NCI-H774 (cell line): ENCODE measurements around the gene NPC1.
"Not testable (repeated sequence)": the region's sequence is repeated elsewhere in the genome, so short reads cannot be mapped to it uniquely, and the experiment has no call there.

ENCODE experiments used
- DNase-seq: peaks from one replicate; lab custom pipeline; 2025; lab: John Stamatoyannopoulos, UW

The NPC1 gene

DNA sequence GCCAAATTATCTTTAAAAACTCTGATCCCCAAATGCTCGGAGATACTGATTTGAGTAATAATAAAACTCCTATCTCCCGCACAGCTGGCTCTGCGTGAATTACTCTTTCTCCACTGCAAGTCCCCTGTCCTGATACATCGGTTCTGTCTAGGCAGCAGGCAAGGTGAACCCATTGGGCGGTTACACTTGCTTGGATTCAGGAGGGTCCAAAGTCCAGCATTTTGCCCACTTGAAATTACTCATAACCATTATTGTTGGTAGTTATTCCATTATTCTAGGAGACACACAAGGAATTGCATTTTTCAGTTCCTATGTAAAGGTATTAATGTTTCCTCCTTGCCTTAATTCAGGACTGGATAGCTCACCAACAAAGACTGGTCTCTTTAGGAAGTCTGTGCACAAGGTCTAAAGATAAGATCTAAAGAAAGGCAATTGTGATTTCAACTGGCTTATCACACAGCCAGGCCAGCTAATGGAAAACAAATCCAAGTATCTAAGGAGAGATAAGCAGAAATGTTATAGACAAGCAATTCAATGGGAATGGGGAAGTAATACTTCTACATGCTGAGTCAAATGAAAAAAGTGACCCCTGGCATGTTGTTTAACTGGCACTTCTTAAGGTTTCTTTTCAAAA lies 23.2 kb upstream of the NPC1 start:
- DNase-seq, result no peak

DNA sequence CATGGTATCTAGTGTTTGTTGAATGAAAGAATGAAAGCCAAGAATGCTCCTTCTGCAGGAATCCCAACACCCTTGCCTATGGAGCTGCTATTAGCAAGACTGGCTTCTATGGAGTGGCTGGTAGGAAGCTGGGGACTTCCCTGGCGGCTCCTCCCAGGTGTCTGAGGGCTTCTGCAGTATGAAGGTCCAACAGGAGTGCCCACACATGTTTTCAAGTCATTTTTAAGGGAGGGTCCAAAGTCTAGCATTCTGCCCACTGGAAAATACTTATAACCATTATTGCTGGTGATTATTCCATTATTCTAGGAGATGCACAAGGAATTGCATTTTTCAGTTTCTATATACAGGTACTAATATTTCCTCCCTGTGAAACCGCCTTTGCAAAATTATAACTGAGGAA lies 21.9 kb upstream of the NPC1 start:
- no peak for DNase-seq

DNA sequence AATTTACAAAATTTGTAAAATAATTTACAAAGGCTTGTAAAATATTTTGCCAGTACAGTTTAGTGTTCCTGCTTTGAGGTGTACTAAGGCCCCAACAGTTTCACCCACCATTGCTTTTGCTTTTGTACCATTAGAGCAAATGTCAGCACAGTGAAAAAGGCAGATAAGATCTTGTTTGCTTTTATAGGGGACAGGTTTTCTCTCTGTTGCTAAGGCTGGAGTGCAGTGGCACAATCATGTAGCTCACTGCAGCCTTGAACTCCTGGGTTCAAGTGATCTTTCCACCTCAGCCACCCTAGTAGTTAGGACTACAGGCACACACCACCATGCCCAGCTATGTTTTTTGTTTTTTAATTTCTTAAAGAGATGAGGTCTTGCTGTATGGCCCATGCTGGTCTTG lies 19.6 kb upstream of the NPC1 start:
- no peak for DNase-seq

DNA sequence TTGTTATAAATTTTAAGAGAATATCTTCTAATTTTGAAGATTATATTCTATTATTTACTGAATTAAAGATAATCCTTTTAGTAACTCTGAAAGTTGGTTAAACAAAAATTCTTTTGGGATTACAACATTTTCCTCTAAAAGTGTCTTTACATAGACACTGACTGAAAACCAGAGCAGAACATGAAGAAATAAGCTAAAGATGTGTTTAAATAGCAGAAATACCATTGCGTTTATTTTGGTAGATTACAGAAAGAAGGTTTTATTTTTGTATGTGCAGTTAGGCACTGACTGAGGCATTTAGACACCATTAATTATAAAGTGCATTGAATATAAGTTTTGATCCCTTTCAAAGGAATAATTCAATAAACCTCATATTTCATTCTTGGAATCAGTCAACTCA lies 13.5 kb upstream of the NPC1 start:
- no peak for DNase-seq

DNA sequence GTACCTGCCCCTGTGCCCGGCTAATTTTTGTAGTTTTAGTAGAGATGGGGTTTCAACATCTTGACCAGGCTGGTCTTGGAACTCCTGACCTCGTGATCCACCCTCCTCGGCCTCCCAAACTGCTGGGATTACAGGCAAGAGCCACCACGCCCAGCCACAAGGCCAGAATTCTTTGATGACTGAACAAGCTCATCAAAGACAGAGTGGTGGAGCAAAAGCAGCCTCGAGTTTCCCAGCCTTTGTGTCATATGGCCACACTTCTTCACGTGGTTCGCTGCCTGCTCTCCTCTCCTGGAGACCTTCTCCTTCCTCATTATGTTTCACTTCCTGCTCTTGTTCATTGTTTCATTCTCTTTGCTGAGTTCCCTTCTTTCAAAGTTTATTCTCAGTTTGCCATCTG lies 9.9 kb upstream of the NPC1 start:
- no peak for DNase-seq

DNA sequence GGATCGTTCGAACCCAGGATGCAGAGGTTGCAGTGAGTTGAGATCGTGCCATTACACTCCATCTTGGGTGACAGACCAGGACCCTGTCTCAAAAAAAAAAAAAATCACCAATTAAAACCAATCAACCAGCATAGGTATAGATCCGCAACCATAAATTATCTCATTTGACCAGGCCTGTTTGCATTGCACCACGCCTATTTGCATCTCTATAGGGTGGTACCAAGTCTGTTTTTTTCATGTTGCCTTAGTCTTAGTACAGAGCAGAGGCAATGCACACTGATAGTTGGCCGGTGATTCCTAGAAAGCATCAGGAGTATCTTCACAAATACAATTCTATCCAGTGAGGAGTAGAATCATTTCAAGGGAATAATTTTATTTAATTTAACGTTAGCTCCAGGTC lies 9.3 kb upstream of the NPC1 start:
- DNase-seq, result no peak

GRCh38 chr18:23593720-23594119 lies 7.4 kb upstream of the NPC1 start:
- no peak for DNase-seq

- DNase-seq, result no peak
These were observed 6.6 kb upstream of the NPC1 start for GRCh38 chr18:23592911-23593310.

- no peak for DNase-seq
These were observed 4.7 kb upstream of the NPC1 start for GRCh38 chr18:23591011-23591410.

DNA sequence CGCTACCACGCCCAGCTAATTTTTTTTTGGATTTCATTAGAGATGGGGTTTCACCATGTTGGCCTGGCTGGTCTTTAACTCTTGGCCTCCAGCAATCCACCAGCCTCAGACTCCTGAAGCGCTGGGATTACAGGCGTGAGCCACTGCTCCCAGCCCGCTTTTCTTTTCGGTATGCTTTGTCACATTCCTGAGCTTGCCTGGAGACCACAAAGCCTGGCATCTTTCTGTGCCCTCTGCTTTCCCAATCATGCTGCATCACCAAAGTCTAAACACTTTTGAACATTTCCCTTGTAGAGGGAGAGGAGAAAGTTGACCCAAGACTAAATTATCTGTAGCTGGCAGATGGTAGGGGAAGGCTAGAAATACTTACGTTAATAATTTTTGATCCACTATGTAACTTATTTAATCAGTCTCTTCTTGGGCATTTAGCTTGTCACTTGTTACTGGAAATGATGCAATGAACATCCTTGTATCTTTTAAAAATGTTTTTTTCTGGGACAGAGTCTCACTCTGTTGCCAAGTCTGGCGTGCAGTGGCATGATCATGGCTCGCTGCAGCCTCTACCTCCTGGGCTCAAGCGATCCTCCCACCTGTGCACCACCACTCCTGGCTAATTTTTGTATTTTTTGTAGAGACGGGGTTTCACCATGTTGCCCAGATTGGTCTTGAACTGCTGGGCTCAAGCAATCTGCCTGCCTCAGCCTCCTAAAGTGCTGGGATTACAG lies 2.7 kb upstream of the NPC1 start:
- no peak for DNase-seq

DNA sequence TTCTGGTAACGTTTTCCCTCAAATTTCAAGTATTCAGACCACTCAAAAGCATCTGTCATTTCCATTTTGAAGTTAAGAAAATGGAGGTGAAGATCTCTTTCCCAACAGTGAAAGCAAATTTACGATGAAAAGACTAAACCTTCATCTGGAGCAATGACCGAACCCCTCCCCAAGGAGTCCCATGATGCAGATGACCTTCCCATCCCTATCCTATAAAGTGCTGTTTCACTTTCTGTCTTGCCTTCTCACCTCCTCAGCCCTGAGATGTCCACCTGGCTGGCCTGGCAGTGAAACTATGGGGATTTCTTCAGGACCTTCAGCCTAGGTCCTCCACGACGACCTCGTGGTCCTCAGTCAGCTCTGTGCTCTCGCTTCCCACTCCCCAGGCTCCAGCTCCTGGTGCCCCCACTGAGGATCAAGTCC lies 925 bp upstream of the NPC1 start:
- DNase-seq, result no peak

DNA sequence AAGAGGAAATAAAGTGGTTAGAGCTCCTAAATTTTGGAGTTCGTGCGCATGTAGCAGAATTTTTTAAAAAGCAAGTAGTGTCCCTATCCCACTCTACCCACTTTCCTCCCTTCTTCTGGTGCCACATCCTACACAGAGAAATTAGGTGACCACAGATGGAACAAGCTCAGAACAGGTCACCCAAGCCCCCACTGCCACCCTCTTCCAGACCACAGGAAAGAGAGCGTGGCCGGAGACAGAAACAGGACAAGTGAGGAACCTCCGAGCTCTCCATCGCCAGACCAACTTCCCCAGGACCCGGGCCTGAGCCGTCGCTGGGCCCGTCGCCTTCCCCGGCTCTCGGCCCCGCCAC lies 433 bp downstream of the NPC1 start:
- DNase-seq, result no peak

DNA sequence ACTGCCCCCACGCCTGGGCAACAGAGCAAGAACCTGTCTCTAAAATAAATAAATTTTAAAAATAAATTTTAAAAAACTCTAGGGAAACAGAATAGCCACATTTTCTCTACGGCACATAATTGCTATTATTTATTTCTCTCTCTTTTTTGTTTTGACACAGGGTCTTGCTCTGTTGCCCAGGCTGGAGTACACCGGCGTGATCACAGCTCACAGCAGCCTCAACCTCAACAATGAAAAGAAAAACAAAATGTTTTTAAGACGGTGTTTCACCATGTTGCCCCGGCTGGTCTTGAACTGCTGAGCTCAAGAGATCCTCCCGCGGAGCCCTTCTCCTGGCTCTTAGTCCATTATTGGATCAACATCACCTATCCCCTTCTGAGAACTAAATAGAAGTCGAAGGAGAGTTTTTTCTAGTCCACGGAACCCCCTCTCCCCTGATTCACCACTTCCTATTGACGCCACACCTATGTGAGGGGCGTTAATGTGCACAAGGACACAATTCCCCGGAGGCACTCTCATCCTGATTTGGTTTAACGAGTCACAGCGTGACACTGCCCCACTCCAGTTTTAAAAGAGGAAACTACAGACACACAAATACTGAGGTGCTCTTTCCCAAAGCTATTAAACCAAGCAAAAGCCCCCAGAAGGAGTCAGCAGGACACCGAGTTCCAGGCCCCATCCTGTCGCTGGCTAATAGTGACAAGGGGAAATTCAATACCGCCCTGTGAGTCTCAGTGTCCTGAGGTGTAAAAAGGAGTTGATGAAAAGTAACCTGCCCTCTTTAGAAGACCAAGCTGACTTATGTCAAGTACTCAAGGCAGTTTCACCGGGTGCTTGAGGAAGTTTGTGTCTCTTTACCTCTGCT lies 1.1 kb downstream of the NPC1 start:
- DNase-seq, result no peak

GRCh38 chr18:23584019-23584983 lies 2.0 kb downstream of the NPC1 start:
- DNase-seq, result no peak

GRCh38 chr18:23583071-23583865 lies 3.0 kb downstream of the NPC1 start:
- no peak for DNase-seq

GRCh38 chr18:23580677-23581367 lies 5.5 kb downstream of the NPC1 start:
- DNase-seq, result no peak

DNA sequence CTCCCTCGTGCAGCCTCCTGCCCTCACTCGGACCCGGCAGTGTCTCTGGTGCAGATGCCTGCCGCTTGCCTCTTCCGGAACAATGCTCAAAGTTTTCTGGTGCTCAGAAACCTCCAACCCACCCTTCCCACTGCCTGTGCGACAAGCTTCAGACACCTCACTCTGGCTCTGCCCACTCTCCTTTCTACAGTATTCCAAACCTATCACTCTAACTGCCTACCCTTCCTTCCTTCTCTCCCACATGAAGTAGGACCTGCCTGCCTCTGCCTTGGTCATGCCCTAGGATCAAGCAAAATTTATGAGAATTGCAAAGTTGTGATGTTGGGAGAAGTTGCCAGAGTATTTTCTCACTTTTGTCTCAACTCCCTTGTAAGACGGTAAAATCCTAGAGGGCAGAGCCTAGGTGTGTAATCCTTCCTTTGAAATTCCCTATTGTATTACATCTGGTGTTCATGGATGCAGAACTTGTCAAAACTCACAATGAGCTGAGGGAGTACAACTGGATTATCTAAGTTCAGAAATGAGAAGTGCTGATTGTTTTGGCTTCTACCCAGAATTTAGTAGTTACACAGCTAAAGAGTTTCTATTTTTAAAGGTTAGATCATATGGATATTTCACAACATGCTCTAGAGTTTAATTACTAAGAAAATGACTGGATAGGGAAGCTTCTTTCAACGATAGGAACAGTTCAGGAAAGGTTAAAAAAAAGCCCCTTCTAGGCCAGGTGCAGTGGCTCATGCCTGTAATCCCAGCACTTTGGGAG lies 7.2 kb downstream of the NPC1 start:
- no peak for DNase-seq

DNA sequence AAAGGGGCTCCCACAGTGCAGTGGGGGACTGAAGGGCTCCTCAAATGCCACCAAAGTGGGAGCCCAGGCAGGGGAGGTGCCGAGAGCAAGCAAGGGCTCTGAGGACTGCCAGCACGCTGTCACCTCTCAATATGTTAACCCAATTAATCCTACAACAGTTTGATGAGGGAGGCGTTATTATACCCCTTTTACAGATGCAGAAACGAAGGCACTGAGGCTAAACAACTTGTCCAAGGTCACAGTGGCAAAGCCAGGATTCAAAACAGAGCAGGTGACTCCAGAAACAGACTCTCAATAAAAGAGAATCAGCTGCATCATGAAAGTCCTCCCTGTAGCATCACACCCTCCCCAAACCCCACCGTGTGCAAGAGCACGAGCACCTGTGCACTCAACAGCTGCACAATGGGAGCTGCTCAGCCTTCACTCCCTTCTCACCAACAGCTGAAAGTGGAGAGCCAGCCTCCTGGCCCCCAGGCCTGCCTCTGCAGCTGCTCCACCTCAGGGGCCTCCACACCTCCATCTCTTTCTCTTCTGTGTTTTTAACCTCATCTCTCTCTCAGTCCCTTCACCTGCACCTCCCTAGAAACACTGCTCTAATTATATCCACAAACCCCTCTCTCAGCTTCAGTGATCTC lies 8.1 kb downstream of the NPC1 start:
- DNase-seq, result no peak

GRCh38 chr18:23577521-23577920 lies 8.8 kb downstream of the NPC1 start:
- DNase-seq, result not testable (repeated sequence)
